Activated CD8-positive, alpha-beta memory T cell treated with anti-CD3 and anti-CD28 coated beads for 4 hours (primary cell): ENCODE results near the gene FOXO3B.
"Not testable (repeated sequence)": the region's sequence is repeated elsewhere in the genome, so short reads cannot be mapped to it uniquely, and the experiment has no call there.

Experiments
- DNase-seq, 2 donors: peaks; one replicate each; pipeline ENCODE4 v3.0.0-alpha.2; 2020; ENCODE audit warnings: low read depth in 2 of 2

Gene FOXO3B

DNA sequence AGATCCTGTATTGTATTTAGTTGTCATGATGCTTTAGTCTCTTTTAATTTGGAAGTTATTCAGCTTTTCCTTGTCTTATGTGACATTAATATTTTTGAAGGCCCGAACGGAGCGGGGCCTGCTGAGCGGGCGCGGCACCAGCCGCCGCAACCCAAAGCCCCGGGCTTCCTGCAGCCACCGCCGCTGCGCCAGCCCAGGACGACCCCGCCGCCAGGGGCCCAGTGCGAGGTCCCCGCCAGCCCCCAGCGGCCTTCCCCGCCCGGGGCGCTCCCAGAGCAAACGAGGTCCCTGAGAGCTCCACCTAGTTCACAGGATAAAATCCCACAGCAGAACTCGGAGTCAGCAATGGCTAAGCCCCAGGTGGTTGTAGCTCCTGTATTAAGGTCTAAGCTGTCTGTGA is 32.0 kb downstream of the FOXO3B start:
- not testable (repeated sequence) for DNase-seq

DNA sequence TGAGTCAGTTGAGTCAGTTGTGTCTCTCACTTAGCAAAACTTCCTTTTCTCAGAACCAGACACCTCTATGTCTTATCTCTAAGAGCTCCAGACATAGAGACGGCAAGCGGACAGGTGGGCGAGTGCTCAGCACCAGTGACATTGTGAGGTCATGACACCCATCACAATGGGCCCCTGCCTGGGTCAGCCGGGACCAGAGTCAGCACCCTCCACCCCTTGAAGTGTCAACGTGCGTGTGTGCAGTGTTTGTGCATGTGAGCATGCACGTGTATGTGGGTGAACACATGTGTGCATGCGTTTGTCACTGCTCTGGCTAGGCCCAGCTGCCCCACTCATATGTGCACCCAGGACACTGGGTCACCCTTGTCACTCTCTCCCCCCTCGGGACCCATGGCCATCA is 37.8 kb downstream of the FOXO3B start, which contains the start of gene TBC1D28:
Gene TBC1D28 (minus strand): TSS at position 101 of the 400 bp plus-strand sequence. CDS start 3,039 bp downstream, outside the sequence.
- DNase-seq: not testable (repeated sequence)

DNA sequence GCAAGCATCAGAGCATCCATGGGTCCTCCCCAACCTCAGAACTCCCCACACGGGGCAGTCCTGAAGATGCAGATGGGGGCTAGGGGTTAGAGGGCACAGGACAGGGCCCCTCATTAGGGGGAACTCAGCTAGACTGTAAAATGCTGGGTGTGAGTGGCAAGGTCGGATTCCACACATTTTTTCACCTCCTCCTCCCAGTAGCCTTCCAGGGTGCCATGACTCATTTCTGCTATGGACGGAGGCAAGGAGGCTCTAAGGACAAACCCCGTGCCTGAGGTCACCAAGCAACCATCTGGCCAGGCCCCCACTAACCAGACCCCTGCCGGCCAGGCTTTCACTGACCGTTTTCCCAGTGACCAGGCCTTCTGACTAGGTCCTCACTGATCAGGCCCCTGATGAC is 39.0 kb downstream of the FOXO3B start:
- not testable (repeated sequence) for DNase-seq

DNA sequence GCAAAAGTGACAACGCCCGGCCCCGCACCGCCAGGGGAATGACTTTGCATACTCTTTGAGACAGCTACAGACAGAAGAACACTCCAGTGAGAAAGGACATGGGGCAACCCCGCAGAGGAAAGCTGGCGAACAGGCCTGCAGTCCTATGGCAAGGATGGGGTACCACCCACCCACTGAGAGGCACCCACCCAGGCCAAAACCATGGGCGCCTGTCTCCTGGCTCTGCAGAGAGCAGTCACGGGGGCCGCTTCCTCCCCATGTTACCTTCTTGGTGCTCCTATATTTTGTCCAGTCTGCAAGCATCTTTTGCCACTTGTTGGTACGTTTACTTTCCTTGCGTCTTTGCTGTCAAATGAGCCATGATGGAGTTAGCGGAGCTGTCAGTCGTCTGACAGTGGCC is 43.8 kb downstream of the FOXO3B start:
- DNase-seq: not testable (repeated sequence)

DNA sequence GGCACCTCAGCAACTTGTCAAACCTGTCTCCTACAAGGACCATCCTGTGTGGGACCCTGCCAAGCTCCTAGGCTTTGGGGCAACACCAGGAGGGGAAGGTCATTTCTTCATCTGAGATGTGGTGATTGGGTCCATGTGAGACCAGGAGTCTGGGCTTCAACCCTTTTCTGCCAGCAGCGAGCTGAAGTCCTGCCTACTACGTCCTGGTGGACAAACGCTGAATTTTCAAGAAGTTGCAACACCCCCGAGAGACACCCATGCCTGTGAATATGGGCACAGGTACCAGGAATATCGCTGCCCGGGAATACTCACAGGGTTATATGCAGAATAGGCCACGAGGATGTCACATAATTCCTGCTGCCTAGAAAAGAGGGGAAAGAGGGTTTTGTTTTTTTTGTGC is 45.9 kb downstream of the FOXO3B start:
- DNase-seq: not testable (repeated sequence)

DNA sequence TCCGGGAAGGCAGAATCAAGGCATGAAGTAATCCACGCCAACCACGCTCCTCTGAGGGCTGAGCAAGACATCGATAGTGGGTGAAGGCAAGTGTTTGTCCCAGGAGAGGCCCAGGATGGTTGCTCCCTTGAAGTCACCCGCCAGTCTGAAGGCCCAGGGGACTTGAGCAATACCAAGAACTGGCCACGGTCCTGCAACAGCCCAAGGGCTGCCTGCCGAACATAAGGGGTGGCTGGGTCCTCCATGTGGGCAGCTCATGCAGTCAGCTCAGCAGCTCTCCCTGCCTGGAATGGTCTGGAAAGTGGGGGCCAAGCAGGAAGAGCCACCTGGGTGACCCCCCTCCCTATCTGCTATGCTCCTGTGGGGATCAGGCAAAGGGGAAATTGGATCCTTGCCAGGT is 46.3 kb downstream of the FOXO3B start:
- DNase-seq: not testable (repeated sequence)

DNA sequence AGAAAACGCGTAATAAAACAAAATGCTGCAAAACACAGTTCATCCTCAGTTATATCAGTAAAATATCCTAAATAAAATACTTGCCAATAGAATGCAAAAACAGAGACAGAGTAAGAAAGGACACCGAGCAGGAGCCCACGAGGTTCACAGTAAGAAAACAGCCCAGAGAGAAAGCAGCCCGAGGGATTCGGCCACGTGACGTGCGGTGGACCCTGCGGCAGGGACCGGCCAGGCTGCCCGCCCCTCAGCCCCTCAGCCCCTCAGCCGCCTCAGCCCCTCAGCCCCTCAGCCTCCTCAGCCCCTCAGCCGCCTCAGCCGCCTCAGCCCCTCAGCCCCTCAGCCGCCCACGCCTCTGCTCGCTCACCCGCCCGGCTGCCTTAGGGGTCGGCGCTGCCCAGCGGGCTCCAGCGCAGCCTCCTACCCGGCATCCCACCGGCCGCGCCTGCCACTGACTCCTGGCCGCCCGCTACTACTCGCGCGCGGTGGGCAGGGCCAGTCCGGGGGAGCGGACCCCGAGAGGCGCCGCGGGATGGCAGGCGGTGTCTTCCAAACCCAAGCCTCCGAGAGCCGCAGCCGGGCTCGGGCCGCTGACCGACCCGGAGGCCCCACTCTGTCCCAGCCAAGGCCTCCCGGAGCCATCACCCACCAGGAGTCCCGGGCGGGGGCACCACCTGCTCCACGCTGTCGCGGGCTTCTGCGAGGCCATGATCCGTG is 47.4 kb downstream of the FOXO3B start:
- not testable (repeated sequence) for DNase-seq
